HG02840 (cell line): ENCODE results near the gene REC8.

Experiments used
- ATAC-seq: cut with Tn5 transposase; IDR thresholded peaks from one replicate; pipeline ENCODE4 v1.9.1; 2021; ENCODE audit warnings: mild to moderate bottlenecking, moderate library complexity, moderate number of reproducible peaks; ENCODE audit not compliant: unreplicated experiment, low FRiP score

The REC8 gene

DNA sequence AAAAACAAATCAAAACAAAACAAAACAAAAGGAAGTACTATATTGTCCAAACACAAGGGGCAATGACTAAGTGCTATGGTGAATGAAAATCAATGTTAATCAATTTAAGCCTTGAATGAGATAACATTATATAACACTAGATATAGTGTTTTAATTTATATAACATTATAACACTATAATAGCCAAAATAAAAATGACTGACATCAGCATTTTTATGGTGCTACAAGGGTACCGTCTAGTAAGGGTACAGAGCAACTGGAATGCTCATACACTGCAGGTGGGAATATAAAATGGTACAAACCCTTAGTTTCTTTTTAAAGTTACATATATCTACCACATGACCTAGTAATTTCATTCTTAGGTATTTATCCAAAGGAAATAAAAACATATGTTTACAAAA is 54.6 kb downstream of the REC8 start:
- ATAC-seq: no peak

GRCh38 chr14:24228902-24229301 is 57.0 kb downstream of the REC8 start:
- ATAC-seq: no peak
